Neural progenitor cell (in vitro differentiated cells): ENCODE data around the gene MGLL. TPM values are rescaled to one million over a fixed set of nuclear protein-coding genes. Genes with fewer than 3 reads are reported as not detected.

Experiments used
- DNase-seq: peaks from one replicate; pipeline ENCODE4 v3.0.0-alpha.2; 2016; ENCODE audit warnings: low spot score
- H2AFZ ChIP-seq: fragments of 200-600 bp; sonication (generic); replicated peaks from 2 replicates; pipeline ENCODE4 v1.6.1; 2016; ENCODE audit warnings: antibody characterized with exemption
- H3F3A ChIP-seq: fragments of 200-600 bp; sonication (generic); 2 replicates; pipeline ENCODE4 v1.6.1; 2016; ENCODE audit warnings: antibody characterized with exemption, low read depth
- H3K27ac ChIP-seq: fragments of 200-600 bp; sonication (generic); 2 replicates; pipeline ENCODE4 v1.5.1; 2016; ENCODE audit warnings: mild to moderate bottlenecking
- H3K27me3 ChIP-seq: fragments of 200-600 bp; sonication (generic); 2 replicates; pipeline ENCODE4 v1.6.1; 2016; ENCODE audit warnings: mild to moderate bottlenecking, moderate library complexity
- H3K36me3 ChIP-seq: fragments of 200-600 bp; sonication (generic); 2 replicates; pipeline ENCODE4 v1.5.1; 2016
- H3K4me1 ChIP-seq: fragments of 200-600 bp; sonication (generic); 2 replicates; pipeline ENCODE4 v1.6.1; 2016; ENCODE audit warnings: mixed run types
- H3K4me2 ChIP-seq: fragments of 200-600 bp; sonication (generic); 2 replicates; pipeline ENCODE4 v1.6.1; 2016
- H3K4me3 ChIP-seq: fragments of 200-600 bp; sonication (generic); 2 replicates; pipeline ENCODE4 v1.5.1; 2016
- H3K79me2 ChIP-seq: fragments of 200-600 bp; sonication (generic); 2 replicates; pipeline ENCODE4 v1.6.1; 2016; ENCODE audit warnings: low read depth
- H3K9ac ChIP-seq: fragments of 200-600 bp; sonication (generic); 2 replicates; pipeline ENCODE4 v1.6.1; 2016
- H3K9me3 ChIP-seq: fragments of 200-600 bp; sonication (generic); 2 replicates; pipeline ENCODE4 v1.5.1; 2016; ENCODE audit warnings: low read depth
- H4K20me1 ChIP-seq: fragments of 200-600 bp; sonication (generic); 2 replicates; pipeline ENCODE4 v1.6.1; 2016; ENCODE audit warnings: low read depth
- H3K27ac Mint-ChIP-seq: 3 replicates; pipeline ENCODE4 v1.8.0; 2021; ENCODE audit warnings: mixed read lengths
- H3K27me3 Mint-ChIP-seq: 2 replicates; pipeline ENCODE4 v1.8.0; 2022; ENCODE audit warnings: low read depth, mild to moderate bottlenecking, inconsistent platforms, moderate library complexity, mixed read lengths; ENCODE audit not compliant: insufficient read depth
- H3K36me3 Mint-ChIP-seq: 3 replicates; pipeline ENCODE4 v1.8.0; 2021; ENCODE audit warnings: mixed read lengths
- H3K4me1 Mint-ChIP-seq: 3 replicates; pipeline ENCODE4 v1.8.0; 2021; ENCODE audit warnings: mixed read lengths
- H3K4me3 Mint-ChIP-seq: 3 replicates; pipeline ENCODE4 v1.8.0; 2021; ENCODE audit warnings: mild to moderate bottlenecking, moderate library complexity, mixed read lengths
- H3K9me3 Mint-ChIP-seq: 3 replicates; pipeline ENCODE4 v1.8.0; 2020; ENCODE audit warnings: mixed read lengths
- CTCF ChIP-seq: fragments of 200-600 bp; sonication (generic); IDR thresholded peaks from 2 replicates; pipeline ENCODE4 v1.5.1; 2017; ENCODE audit warnings: antibody characterized with exemption, mild to moderate bottlenecking
- EZH2 ChIP-seq: fragments of 200-600 bp; sonication (generic); IDR thresholded peaks from 2 replicates; pipeline ENCODE4 v1.6.1; 2017; ENCODE audit warnings: antibody characterized with exemption, mild to moderate bottlenecking, moderate library complexity
- EZH2phosphoT487 ChIP-seq: fragments of 200-600 bp; sonication (generic); IDR thresholded peaks from 2 replicates; pipeline ENCODE4 v1.6.1; 2017; ENCODE audit warnings: antibody characterized with exemption
- total RNA-seq: library from RNA; depleted of rRNA; stranded (reverse); fragments of >200 nt; gene quantifications from 2 replicates; pipeline ENCODE4 v1.2.3, GENCODE V29; 2015; ENCODE audit warnings: low replicate concordance

The MGLL gene
- total RNA-seq, 1 donor from 2014 or later: 0.15 TPM

- no peak overlapping the region for H3K4me3 Mint-ChIP-seq
- H3K9me3 ChIP-seq: peaks cover 9% of the 10 kb centered on the region
- DNase-seq: no peak
- no peak overlapping the region for H3K9ac ChIP-seq
- H3K36me3 Mint-ChIP-seq: no peaks in the 10 kb centered on the region
- no peaks in the 10 kb centered on the region for H3K4me1 ChIP-seq
- no peak overlapping the region for H3K4me3 ChIP-seq
- H3F3A ChIP-seq: no peaks in the 10 kb centered on the region
- no peak overlapping the region for H3K4me2 ChIP-seq
- TF ChIP-seq CTCF (no peak), EZH2phosphoT487 (no peak), EZH2 (no peak)
- peaks cover 28% of the 10 kb centered on the region for H3K9me3 Mint-ChIP-seq
- H3K27me3 Mint-ChIP-seq: peaks cover 13% of the 10 kb centered on the region
- H3K36me3 ChIP-seq: no peaks in the 10 kb centered on the region
- H3K79me2 ChIP-seq: no peaks in the 10 kb centered on the region
- H3K27ac ChIP-seq: no peak overlapping the region
- no peaks in the 10 kb centered on the region for H3K4me1 Mint-ChIP-seq
- H4K20me1 ChIP-seq: no peaks in the 10 kb centered on the region
- peaks cover 14% of the 10 kb centered on the region for H3K27me3 ChIP-seq
- no peak overlapping the region for H3K27ac Mint-ChIP-seq
- no peak overlapping the region for H2AFZ ChIP-seq
Measured at GRCh38 chr3:127829537-127829936, 7.2 kb upstream of the MGLL start.

- no peak overlapping the region for H2AFZ ChIP-seq
- no peak overlapping the region for H3K4me2 ChIP-seq
- H3K9me3 Mint-ChIP-seq: peaks cover 28% of the 10 kb centered on the region
- peaks cover 31% of the 10 kb centered on the region for H3K27me3 ChIP-seq
- H3K4me1 ChIP-seq: no peaks in the 10 kb centered on the region
- H3F3A ChIP-seq: no peaks in the 10 kb centered on the region
- no peak for DNase-seq
- TF ChIP-seq EZH2phosphoT487 (no peak), CTCF (no peak), EZH2 (no peak)
- peaks cover 3% of the 10 kb centered on the region for H3K36me3 Mint-ChIP-seq
- peaks cover 9% of the 10 kb centered on the region for H3K9me3 ChIP-seq
- H3K27me3 Mint-ChIP-seq: peaks cover 24% of the 10 kb centered on the region
- no peak overlapping the region for H3K4me3 Mint-ChIP-seq
- no peak overlapping the region for H3K9ac ChIP-seq
- peaks cover 3% of the 10 kb centered on the region for H3K4me1 Mint-ChIP-seq
- H3K4me3 ChIP-seq: no peak overlapping the region
- H3K27ac ChIP-seq: no peak overlapping the region
- H3K79me2 ChIP-seq: no peaks in the 10 kb centered on the region
- H3K27ac Mint-ChIP-seq: no peak overlapping the region
- H4K20me1 ChIP-seq: no peaks in the 10 kb centered on the region
- H3K36me3 ChIP-seq: no peaks in the 10 kb centered on the region
Measured at GRCh38 chr3:127827808-127828207, 5.5 kb upstream of the MGLL start.

GRCh38 chr3:127825756-127826155 is 3.4 kb upstream of the MGLL start:
- TF ChIP-seq EZH2phosphoT487 (no peak), CTCF (no peak), EZH2 (no peak)
- Mint-ChIP-seq H3K27me3 (peaks cover 34% of the 10 kb centered on the region), H3K4me3 (no peak overlapping the region), H3K36me3 (peaks cover 3% of the 10 kb centered on the region), H3K4me1 (peaks cover 6% of the 10 kb centered on the region), H3K9me3 (peaks cover 28% of the 10 kb centered on the region), H3K27ac (no peak overlapping the region)
- Histone ChIP-seq H3K4me2 (no peak overlapping the region), H3F3A (no peaks in the 10 kb centered on the region), H3K9ac (no peak overlapping the region), H2AFZ (no peak overlapping the region), H3K27me3 (peaks cover 52% of the 10 kb centered on the region), H4K20me1 (no peaks in the 10 kb centered on the region), H3K9me3 (peaks cover 9% of the 10 kb centered on the region), H3K4me1 (no peaks in the 10 kb centered on the region), H3K4me3 (no peak overlapping the region), H3K27ac (no peak overlapping the region), H3K79me2 (no peaks in the 10 kb centered on the region), H3K36me3 (no peaks in the 10 kb centered on the region)
- DNase-seq: no peak
